Effector CD4-positive, alpha-beta T cell (primary cell): ENCODE measurements around the gene AGBL1.

Experiments
- DNase-seq: peaks from one replicate; pipeline ENCODE4 v3.0.0-alpha.2; 2020

Gene AGBL1

DNA sequence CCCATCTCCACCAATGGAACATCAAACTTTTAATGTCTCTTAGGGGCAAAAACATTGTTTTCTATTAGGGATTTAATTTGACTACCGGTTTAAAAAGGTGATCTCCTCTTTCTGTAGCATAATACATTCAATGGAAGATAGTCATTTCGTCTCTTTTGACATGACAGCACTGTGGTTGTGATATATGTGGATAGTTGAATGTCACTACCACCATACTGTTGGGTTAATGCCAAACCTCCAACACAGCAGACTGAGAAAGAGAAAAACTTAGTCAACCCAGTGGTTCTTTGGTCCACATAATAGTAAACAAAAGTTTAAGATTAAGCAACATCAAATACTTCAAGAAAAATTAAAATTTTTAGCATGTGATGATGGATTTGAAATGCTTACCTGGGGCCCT is 530.4 kb downstream of the AGBL1 start:
- no peak for DNase-seq

DNA sequence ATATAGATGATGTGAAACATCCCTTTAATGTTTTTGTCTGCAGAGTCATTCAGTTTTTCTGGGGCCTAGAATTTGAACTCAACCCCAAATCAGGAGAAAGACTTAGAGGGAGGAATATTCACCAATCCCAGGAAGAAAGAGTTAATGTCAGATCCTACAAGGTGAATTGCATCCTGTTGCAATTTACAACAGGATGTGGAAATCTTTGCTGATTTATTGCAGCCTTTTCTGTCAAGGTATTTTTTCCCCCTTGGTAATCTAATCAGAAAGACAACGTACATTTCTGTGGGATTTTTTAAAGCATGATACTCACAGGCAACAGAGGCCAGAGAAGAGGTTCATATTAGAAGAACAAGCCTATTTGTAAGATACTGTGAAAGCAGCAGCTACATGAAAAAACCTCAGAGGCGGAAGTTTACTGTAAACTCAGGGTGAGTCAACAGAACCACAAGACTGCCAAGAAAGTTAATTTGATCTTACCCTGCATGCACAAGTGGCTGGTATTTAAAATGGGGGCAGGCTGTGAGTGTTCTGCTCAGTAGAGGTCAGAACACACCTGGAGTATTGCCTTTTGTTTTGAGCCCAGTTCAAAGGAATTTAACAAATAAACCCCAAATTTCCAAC is 531.9 kb downstream of the AGBL1 start:
- no peak for DNase-seq

DNA sequence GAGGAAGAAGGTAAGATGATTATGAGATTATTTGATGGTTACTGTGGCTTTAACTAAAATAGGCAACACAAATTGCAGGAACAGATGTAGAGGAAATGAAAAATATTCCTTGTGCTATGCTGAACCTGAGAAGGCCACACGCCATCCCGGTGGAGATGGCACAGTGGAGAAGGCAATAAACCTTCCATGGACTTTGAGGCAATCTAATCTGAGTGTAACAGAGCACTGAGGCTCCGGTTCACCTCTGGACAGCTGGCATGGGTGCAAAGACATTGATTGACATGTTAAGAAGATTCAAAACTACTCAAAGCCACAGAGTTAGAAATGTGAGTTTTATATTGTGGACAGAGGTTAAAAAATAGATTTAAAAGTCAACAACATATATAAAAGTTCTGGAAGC is 535.7 kb downstream of the AGBL1 start:
- DNase-seq: no peak

DNA sequence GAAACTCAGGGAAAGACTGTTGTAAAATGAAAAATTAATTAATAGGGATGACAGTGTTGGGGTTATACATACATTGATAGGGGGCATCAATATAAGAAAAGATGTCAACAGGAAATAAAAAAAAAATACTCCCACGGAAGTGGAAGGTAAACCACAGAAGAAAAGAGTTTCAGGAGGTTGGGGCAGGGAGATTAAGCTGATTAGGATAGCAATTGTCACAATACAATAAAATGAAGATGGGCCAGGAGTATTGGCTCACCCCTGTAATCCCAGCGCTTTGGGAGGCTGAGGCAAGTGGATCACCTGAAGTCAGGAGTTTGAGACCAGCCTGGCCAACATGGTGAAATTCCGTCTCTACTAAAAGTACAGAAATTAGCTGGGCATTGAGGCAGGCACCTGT is 536.1 kb downstream of the AGBL1 start:
- DNase-seq: no peak

DNA sequence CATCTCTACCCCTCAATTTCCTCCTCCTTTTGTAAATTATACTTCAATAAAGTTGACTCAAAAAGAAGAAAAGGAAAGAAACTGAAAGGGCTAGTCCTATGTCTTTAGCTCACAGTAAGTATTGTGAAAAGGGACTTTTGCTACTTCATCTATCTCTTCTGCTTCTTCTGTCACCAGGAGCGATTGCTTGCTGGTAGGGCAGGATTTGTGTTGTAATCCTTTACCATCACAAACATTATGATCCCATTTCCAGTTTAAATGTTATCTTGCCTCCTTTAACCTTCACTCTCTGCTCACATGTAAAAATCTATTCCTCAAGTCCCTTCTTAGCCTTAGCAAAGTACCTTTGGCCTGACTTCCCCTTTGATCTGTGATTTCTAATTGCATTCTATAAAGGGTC is 537.1 kb downstream of the AGBL1 start:
- no peak for DNase-seq

DNA sequence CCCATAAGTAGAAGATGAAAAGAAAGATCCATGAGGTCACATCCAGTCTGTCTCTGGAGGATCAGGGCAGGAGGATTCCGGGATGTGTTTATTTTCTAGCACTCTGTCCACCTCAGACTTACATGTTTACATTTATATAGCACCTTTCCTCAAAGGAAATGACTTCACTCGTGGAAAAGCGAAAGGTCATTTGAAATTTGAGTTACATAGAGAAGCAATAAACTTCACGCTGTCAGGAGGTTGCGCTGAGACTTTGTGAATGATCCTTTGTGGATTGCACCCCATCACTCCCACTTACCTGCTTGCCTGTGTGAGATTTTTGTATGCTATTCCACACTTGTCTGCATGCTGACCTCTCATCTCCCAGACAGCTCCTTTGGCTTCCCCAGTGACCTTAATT is 540.5 kb downstream of the AGBL1 start:
- no peak for DNase-seq

DNA sequence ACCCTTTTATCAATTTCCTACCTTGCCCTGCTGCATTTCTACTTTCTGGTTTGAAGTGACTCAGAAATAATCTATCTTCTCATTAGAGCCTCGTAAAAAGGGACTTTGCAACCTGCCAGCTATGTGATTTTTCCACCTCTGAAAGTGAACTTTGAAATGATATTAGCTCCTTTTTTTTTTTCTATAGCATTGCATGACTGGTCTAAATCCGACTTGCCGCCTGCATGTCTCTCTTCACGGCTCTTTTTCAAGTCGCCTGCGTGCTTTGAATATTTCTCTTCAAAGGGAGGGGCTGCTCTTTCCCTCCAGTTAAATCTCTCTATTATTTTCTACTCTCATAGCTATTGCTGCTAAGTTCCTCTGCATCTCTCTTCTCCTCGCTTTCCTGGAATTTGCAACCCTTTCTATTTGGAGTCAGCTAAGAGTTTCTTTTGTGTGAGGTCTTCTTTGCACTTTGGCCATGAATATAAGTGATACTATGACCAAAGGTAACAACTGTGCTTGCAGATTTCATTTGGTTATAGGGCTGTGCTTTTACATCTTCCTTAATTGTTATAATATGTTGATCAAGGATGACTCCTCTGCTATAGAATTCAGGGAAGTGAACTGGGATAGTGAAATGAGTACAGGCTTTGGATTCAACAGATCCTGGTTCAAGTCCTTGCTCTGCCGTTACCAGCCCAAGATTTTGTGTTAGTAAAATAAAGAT is 541.1 kb downstream of the AGBL1 start:
- DNase-seq: no peak

DNA sequence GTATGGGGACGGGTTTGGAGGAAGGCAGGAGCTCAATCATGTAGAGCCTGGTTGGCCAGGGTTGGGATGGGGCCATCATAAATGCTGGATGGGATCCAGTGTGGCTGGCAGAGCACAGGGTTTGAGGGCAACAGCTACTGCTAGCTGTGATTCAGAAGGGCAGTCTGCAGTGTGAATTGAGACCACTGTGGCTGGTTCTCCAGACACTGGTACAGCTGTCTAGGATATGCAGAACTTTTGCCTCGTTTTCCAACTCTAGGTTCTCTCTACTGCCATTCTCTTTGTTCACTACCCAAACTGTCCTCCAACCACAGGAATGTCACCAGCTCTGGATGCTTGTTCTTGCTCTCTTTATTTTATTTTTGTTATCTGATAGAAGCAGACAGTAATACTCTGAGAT is 543.6 kb downstream of the AGBL1 start:
- no peak for DNase-seq

DNA sequence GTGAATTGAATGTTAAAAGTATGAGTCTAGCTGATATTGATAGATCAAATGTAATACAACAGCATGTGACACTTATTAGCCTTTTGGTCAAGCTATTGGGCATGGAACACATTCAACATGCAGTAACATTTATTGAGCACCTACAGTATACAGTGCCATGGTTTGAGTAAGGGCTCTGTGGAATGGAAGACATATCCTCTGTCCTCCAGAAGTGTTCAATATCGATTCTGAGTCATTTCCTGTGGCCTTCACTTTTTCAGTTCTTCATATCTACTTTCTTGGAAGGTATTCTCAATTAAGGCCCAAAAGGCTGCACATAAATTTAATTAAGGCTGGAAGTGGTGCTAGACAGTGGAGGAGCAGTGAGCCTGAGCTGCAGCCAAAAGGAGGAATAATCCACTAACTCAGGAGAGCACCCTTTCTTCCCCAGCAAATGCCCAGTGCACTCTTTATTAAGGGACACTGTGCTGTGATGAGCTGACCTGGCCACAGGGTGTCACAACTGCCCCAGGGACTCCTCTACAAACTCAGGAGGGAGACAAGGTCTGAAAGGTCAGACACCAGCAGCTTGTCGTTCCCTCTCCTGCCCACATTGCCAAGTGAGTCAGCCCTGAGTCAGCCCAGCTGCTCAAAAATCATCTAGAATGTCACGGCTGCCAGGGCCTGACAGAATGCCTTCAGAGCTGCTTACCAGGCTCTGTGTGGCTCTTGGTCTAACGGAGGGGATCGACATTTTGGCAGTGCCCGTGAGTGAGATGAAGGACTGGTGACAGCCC is 544.8 kb downstream of the AGBL1 start:
- no peak for DNase-seq

DNA sequence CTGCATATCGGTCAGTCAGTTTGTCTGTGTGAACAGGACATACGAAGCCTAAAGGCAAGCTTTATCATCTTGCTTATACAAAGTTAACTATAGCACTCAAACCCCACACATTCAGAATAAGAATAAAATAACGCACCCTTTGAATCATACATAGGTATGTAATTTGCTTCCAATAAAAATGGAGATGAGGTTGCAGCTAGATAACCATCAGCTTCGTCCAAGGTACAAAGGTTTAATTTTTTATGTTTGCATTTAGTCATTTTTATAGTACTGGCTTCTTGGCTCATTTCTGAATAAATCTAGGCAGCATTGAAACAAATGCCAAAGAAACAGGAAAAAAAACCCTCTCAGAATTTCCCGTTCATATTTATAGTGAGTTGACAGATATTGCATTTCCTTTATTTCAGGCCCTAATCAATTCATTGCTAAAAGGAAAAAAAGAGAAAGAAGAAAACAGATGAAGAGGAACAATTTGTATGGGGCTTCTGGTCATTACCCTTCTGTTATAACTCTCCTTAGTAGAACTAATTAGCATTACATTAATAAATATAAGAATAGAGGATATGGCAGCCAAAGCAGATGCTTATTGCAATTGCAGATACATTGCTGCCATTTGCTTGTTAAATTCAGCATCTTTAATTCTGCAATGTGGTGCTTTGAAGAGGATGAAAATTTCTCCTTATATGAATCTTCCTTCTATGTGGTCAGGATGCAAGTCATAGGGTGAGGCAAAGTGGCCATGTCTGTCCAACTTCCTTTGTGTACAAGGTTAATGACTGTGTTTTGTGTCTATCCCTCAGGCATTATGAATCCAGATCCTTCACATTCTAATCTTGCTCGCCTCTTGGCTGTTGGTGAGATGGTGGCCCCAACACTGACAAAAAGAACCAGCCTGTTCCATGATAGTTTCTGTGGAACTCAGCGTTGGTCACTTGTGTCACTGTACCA is 550.0 kb downstream of the AGBL1 start:
- no peak for DNase-seq

DNA sequence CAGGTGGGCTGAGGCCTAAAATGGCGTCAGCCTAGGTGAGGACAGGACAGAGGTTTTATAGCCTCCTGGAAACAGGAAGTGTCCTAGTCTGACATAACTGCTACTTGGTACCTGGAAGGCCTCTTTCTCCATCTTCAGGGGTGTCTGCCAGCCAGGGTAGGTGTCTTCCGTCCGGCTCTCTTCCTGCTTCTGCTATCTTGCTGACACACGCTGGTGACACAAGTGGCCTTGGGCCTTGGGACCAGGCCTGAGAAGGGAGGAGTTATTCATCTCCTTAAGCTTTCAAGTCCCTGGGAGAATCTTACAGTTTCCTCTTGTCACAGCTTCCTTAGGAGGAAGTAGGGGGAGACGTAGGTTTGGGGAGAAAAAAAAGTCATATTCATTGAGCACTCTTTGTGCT is 551.3 kb downstream of the AGBL1 start:
- no peak for DNase-seq

DNA sequence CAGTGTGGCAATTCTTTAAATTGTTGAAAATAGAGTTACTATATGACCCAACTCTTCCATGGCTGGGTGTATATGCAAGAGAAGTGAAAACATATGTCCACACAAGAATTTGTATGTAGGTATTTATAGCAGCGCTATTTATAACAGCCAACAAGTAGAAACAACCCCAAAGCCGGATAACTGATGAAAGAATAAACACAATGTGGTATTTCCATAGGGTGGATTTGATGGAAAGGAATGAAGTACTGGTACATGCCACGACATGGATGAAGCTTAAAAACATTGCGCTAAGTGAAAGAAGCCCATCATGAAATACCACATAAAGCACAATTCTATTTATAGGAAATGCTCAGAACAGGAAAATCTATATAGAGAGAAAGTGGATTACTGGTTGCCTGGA is 554.5 kb downstream of the AGBL1 start:
- no peak for DNase-seq

DNA sequence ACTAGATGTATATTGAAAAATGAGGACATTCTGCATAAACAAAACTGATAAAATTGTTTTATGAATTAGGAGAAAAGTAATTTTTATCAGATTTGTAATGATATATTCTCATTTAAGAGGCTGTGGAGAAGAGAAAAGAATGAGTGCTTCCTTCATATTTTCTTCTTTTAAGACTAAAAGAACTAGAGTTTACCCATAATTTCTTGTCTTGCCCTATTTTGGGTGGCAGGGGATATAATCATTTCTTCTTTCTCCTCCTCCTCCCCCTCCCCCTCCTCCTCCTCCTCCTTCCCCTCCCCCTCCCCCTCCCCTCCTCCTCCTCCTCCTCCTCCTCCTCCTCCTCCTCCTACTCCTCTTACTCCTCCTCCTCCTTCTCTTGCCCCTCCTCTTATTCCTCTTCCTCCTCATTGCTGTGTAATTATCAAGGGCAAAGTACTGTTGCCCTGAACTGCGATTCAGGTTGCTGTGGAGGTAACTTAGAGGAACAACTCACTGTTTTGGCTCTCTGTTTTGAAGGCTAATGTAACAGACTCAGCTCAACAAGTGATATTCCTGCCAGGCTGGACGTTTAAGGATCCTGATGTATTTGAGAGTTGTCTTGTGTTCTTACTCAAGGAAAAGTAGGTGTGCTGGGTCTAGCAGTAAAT is 555.4 kb downstream of the AGBL1 start:
- DNase-seq: no peak

DNA sequence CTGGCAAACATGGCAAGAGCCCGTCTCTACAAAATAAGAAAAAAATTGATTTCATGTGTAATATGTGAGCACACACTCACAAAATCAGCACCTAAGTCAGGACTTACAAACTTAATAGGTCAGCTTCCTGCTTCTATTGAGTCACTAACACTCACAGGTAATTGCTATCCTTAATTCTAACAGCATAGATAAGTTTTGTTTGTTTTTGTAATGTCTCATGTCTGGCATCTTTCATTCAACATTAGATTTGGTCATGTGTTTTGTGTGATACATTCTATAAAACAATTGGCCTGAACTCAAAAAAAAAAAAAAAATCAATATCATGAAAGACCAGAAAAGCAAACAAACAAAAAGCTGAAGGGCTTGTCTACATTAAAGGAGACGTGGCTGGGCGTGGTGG is 564.7 kb downstream of the AGBL1 start:
- no peak for DNase-seq

DNA sequence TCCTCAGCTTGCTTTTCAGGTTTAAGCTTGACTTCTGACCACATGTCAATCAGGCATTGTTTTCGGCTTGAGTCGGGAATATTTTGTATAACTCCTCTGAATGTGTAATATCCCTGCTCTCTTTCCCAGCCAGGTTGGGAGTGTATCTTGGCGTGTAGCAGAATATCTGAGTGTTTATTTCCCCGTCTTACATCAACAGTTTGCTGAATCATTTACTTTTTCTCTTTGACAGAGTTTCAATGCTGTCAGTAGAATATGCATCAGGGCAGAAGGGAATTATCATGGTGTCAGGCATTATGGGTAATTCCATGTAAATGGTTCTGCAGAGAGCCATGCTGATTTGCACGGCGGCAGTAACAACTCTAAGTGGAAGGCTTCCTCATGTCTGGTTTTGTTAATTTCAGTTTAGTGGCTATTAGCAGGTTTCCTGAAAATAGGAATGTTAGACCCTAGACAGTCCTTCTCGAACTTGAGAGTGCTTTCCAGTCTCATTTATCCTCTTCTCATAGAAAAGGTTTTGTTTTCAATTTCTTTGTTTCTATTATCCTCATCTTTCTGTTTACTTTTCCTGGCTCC is 566.3 kb downstream of the AGBL1 start:
- no peak for DNase-seq

DNA sequence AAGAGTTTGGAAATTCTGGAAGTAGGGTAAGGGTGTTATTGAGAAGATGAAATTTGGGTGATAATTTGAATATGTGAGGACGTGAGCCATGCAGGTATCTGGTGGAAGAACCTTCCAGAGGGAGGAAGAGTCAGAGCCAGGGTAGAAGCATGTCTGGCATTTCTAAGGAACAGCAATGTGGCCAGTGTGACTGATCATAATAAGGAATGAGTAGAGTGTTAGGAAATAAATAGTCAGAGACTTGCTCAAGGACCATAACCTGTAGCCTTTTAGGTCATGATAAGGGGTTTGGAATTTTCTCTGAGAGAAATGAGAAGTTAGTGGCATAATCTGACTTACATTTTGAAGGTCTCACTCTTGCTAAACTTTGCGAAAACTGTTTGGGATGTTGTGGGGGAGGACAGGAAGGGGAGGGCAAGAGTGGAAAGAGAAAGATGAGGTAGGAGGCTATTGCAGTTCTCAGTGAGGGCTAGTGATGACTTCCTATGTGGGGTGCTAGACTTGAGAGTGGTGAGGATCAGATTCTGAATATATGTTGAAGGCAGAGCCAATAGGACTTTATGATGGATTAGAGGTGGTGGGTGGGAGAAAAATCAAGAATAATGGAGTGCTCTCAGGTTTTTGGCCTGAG is 568.3 kb downstream of the AGBL1 start:
- no peak for DNase-seq

DNA sequence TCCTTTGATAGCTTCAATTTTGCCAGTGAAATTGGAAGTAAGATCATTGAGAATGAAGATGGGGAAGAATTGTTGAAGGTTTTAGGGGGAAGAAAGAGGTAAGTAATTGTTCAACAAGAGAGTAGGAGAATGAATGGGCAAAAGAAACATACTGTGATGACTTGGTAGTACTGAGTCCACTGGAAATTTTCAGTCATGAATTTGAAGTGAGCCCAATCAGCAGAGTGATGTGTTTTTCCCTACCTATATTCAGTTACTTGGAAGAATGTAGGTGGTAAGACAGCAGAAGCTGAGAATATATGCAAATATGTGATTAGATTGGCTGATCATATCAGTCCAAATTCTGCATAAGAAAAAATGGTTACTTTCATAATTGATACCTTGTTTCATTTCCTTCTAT is 569.6 kb downstream of the AGBL1 start:
- DNase-seq: no peak

DNA sequence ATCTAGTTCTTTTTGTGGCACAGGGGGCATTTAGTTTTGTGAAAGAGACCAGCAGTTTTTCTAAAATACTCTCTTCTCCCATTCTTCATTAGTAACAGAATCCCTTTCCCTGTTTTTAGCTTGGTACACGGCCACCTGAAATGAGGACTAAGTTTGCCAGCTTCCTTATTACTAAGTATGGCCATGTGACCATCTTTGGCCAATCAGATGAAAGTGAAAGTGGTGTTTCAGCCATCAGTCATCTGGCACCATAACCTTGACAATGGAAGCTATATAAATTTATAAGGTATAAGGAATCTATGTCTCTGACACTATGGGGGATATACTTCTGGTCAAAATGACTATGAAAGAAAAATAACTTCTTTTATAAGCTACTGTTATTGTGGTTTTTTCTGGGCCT is 570.4 kb downstream of the AGBL1 start:
- no peak for DNase-seq

DNA sequence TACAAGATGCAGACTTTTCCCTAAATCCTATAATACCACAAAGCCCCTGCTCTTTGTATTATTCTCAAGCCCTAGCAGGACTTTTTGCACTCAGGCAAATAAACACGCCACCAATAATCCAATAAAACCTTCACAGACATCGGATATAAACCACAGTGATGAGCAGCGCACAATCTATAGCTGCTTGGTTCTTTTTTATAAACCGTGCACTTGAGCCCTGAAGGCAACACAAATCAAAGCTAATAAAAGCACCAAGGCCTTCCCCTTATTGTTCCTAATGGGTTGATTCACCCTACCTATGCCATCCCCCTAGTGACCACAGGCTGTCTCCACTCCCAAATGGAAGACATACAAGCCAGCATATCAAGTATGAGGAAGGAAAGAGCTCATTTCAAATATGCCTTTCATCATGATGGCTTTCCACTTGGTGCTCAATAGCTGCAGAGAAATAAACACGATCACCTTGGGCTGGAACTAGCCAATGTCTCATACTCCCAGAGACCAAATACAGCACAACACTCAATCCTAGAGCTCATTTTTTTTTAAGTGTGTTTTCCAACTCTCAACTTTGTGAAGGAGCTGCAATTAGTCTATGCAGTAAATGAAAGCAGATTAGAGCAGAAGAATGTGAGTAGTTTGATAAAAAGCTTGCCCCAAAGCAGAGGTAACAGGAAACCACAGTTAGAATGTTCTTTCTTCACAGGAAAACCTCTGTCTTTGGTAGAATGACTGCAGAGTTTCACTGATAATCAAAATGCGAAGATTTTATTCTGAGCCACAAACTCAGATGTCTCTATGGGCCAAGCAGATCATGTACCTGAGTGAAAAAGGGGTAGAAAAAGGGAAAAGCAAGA is 573.9 kb downstream of the AGBL1 start:
- DNase-seq: no peak

DNA sequence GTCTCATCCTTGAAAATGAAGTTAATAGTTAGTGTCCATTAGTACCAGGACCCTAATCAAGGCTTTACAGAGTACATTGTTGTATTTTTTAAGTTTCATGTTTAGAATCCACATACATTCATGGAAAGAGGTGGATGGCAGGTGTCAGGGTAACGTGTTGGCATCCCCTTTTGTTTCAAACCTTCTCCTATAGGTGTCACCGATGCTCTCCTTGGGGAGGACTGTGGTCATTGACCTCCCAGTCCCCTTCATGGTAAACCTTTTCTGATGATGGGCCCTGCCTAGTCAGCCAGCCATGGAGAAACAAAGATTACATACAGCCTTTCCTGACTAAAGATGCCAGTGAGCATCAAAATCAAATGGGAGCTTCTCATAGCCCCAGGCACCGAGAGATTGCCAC is 574.8 kb downstream of the AGBL1 start:
- no peak for DNase-seq

DNA sequence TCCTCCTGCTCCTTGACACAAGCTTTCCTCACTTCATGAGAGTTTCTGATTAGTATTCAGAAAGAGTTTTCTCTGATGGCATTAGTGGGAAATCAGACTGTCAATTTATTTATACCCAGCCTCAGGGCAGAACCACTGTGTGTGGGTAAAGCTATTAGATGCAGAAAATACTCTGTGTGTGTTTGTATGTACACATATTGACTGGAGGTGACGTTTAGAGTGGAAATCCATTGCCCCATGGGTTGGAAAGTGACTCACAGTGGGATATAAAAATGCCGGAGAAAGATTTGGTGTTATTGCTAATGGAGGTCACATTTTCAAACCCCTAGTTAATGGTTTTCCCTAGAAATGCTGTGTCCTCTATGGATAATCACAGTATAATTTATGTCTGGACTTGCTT is 577.6 kb downstream of the AGBL1 start:
- DNase-seq: no peak
